ENCODE results near the gene DYTN. TPM values are rescaled to one million over a fixed set of nuclear protein-coding genes. Genes with fewer than 3 reads are reported as not detected.

The DYTN gene
- total RNA-seq, 1 experiment from 2014 or later = not detected

DNA sequence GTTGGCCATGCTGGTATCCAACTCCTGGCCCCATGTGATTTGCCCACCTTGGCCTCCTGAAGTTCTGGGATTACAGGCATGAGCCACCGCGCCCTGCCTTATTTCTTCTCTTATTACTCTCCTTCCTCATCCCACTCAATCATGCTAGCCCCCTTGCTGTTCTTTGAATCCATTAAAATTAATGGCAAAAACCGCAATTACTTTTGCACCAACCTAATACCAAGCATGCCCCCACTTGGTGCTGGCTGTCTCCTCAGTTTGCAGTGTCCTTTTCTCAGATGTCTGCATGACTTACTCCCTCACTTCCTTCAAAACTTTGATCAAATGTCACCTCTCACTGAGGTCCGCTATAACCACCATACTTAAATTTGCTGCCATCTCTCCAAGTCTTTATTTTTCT lies 34.6 kb downstream of the DYTN start (continued):
- TF ChIP-seq NR3C1 (CRISPR knock-in tag; conservative IDR thresholded peaks at IDR 0.05; ENCODE audit: low read depth) (no peak), ZNF219 (CRISPR knock-in tag; IDR thresholded peaks at IDR 0.05; ENCODE audit: borderline replicate concordance) (no peak), GABPB1 (CRISPR knock-in tag; IDR thresholded peaks at IDR 0.05) (no peak), SMAD3 (CRISPR knock-in tag; IDR thresholded peaks at IDR 0.05; ENCODE audit: borderline replicate concordance) (no peak), SOX15 (CRISPR knock-in tag; IDR thresholded peaks at IDR 0.05) (no peak)
- TF ChIP-seq, protein P1, sequence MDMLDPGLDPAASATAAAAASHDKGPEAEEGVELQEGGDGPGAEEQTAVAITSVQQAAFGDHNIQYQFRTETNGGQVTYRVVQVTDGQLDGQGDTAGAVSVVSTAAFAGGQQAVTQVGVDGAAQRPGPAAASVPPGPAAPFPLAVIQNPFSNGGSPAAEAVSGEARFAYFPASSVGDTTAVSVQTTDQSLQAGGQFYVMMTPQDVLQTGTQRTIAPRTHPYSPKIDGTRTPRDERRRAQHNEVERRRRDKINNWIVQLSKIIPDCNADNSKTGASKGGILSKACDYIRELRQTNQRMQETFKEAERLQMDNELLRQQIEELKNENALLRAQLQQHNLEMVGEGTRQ (CRISPR knock-in tag; IDR thresholded peaks at IDR 0.05) = no peak
- TF ChIP-seq, protein P2, sequence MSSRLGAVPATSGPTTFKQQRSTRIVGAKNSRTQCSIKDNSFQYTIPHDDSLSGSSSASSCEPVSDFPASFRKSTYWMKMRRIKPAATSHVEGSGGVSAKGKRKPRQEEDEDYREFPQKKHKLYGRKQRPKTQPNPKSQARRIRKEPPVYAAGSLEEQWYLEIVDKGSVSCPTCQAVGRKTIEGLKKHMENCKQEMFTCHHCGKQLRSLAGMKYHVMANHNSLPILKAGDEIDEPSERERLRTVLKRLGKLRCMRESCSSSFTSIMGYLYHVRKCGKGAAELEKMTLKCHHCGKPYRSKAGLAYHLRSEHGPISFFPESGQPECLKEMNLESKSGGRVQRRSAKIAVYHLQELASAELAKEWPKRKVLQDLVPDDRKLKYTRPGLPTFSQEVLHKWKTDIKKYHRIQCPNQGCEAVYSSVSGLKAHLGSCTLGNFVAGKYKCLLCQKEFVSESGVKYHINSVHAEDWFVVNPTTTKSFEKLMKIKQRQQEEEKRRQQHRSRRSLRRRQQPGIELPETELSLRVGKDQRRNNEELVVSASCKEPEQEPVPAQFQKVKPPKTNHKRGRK (CRISPR knock-in tag; IDR thresholded peaks at IDR 0.05; ENCODE audit: borderline replicate concordance) = no peak
- TF ChIP-seq, protein P3, sequence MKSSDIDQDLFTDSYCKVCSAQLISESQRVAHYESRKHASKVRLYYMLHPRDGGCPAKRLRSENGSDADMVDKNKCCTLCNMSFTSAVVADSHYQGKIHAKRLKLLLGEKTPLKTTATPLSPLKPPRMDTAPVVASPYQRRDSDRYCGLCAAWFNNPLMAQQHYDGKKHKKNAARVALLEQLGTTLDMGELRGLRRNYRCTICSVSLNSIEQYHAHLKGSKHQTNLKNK (CRISPR knock-in tag; IDR thresholded peaks at IDR 0.05) = no peak

DNA sequence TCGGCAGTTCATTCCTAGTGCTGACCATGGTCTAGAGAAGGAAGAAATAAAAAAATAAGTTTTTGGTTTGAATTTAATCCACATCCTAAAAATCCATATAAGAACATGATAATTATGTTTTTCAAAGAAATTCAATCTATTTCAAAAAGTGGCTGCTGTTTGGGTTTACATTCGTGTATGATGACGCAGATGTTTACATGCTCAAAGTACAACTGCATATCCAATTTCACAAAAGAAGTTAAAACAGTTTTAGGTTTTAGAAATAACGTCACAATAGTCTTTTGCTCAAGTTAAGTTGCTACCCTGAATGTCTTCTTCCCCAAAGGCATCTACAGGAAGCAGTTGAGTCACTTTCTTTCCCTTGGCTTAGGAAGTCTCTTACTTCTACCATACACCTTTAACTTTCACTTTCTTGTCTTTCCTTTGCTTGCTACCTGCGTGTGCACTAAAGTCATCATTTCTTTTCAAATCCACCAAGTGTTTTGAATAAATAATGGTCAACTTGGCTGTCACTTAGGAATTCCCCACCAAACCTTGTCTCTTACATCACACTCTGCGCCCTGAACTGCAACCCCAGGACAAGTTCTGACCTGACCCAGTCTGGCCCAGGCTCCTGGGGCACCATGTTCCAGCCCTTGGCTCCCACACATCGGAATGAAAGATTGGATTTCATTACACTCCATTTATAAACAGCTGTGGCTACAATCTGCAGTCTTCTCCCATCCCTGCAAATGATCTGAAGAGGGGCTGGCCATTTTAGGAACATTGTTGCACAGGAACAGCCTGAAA lies 47.5 kb downstream of the DYTN start:
- Mint-ChIP-seq H3K36me3 (no peaks in the 10 kb centered on the region), H3K9me3 (no peaks in the 10 kb centered on the region; the same call in 1 of the 2 replicates), H3K27me3 (ENCODE audit: low read depth) (no peaks in the 10 kb centered on the region), H3K4me3 (no peak overlapping the region), H3K4me1 (peaks cover 3% of the 10 kb centered on the region; the same call in 1 of the 2 replicates), H3K27ac (no peak overlapping the region)
- TF ChIP-seq ZNF121 (CRISPR knock-in tag; IDR thresholded peaks at IDR 0.05) = no peak
- TF ChIP-seq, protein P4, sequence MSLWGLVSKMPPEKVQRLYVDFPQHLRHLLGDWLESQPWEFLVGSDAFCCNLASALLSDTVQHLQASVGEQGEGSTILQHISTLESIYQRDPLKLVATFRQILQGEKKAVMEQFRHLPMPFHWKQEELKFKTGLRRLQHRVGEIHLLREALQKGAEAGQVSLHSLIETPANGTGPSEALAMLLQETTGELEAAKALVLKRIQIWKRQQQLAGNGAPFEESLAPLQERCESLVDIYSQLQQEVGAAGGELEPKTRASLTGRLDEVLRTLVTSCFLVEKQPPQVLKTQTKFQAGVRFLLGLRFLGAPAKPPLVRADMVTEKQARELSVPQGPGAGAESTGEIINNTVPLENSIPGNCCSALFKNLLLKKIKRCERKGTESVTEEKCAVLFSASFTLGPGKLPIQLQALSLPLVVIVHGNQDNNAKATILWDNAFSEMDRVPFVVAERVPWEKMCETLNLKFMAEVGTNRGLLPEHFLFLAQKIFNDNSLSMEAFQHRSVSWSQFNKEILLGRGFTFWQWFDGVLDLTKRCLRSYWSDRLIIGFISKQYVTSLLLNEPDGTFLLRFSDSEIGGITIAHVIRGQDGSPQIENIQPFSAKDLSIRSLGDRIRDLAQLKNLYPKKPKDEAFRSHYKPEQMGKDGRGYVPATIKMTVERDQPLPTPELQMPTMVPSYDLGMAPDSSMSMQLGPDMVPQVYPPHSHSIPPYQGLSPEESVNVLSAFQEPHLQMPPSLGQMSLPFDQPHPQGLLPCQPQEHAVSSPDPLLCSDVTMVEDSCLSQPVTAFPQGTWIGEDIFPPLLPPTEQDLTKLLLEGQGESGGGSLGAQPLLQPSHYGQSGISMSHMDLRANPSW (CRISPR knock-in tag; conservative IDR thresholded peaks at IDR 0.05; ENCODE audit: low read depth) = no peak
- no peak for TF ChIP-seq ELF4 (CRISPR knock-in tag; IDR thresholded peaks at IDR 0.05; ENCODE audit: low read depth)
- TF ChIP-seq, protein P5, sequence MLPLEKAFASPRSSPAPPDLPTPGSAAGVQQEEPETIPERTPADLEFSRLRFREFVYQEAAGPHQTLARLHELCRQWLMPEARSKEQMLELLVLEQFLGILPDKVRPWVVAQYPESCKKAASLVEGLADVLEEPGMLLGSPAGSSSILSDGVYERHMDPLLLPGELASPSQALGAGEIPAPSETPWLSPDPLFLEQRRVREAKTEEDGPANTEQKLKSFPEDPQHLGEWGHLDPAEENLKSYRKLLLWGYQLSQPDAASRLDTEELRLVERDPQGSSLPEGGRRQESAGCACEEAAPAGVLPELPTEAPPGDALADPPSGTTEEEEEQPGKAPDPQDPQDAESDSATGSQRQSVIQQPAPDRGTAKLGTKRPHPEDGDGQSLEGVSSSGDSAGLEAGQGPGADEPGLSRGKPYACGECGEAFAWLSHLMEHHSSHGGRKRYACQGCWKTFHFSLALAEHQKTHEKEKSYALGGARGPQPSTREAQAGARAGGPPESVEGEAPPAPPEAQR (CRISPR knock-in tag; IDR thresholded peaks at IDR 0.05) = no peak
- TF ChIP-seq SMAD3 (CRISPR knock-in tag; IDR thresholded peaks at IDR 0.05; ENCODE audit: borderline replicate concordance) = no peak
- TF ChIP-seq ZNF232 (CRISPR knock-in tag; IDR thresholded peaks at IDR 0.05) = no peak
- TF ChIP-seq, protein P6, sequence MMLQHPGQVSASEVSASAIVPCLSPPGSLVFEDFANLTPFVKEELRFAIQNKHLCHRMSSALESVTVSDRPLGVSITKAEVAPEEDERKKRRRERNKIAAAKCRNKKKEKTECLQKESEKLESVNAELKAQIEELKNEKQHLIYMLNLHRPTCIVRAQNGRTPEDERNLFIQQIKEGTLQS (CRISPR knock-in tag; conservative IDR thresholded peaks at IDR 0.05) = no peak
- no peak for TF ChIP-seq ZNF416 (CRISPR knock-in tag; IDR thresholded peaks at IDR 0.05)
- TF ChIP-seq, protein P7, sequence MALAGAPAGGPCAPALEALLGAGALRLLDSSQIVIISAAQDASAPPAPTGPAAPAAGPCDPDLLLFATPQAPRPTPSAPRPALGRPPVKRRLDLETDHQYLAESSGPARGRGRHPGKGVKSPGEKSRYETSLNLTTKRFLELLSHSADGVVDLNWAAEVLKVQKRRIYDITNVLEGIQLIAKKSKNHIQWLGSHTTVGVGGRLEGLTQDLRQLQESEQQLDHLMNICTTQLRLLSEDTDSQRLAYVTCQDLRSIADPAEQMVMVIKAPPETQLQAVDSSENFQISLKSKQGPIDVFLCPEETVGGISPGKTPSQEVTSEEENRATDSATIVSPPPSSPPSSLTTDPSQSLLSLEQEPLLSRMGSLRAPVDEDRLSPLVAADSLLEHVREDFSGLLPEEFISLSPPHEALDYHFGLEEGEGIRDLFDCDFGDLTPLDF (CRISPR knock-in tag; IDR thresholded peaks at IDR 0.05) = no peak
- no peak for TF ChIP-seq NR2C2 (CRISPR knock-in tag; IDR thresholded peaks at IDR 0.05)
- TF ChIP-seq NFE2L1 (CRISPR knock-in tag; IDR thresholded peaks at IDR 0.05) = no peak
- TF ChIP-seq ZNF219 (CRISPR knock-in tag; IDR thresholded peaks at IDR 0.05; ENCODE audit: borderline replicate concordance) = no peak
- TF ChIP-seq, protein P8, sequence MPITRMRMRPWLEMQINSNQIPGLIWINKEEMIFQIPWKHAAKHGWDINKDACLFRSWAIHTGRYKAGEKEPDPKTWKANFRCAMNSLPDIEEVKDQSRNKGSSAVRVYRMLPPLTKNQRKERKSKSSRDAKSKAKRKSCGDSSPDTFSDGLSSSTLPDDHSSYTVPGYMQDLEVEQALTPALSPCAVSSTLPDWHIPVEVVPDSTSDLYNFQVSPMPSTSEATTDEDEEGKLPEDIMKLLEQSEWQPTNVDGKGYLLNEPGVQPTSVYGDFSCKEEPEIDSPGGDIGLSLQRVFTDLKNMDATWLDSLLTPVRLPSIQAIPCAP (CRISPR knock-in tag; IDR thresholded peaks at IDR 0.05) = no peak
- TF ChIP-seq, protein P9, sequence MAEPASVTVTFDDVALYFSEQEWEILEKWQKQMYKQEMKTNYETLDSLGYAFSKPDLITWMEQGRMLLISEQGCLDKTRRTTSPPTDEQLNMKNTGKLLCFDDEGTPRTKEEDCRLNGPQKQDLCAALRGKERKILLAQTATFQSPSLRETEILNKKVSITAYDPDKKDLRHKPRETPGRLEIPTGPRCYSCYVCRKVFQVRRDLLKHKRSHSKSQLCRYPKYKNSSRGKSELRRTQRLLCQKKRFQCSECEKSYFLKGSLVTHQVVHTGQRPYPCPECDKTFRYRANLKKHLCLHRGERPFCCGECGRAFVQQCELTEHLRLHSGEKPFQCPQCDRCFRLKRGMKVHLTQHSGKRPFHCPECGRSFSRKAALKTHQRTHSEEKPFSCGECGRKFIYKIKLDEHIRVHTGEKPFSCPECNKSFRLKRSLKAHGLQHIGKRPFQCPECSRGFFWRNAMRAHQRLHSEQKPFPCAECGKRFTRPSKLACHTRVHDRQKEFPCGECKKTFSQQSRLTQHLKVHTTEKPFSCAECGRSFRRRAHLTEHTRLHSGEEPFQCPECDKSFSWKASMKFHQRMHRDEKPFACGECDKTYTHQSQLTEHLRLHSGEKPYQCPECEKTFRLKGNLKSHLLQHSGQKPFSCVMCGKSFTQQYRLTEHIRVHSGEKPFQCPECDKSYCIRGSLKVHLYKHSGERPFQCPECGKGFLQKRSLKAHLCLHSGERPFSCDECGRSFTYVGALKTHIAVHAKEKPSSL (CRISPR knock-in tag; conservative IDR thresholded peaks at IDR 0.05) = no peak
- CTCF ChIA-PET = no interaction called here
- POLR2A ChIA-PET = no interaction called here
- DNase-seq (ENCODE audit: low spot score) (no peak), ATAC-seq (no peak)
